HepG2 (cell line): ENCODE results near the gene ORC2. TPM values are rescaled to one million over a fixed set of nuclear protein-coding genes. Genes with fewer than 3 reads are reported as not detected.

Experiments
- CHD4 ChIP-seq: fragments of 200-600 bp; sonication (generic); IDR thresholded peaks from 2 replicates; pipeline ENCODE4 v1.7.0; 2017; ENCODE audit warnings: mild to moderate bottlenecking, low read length, borderline replicate concordance
- MIER2 ChIP-seq: IDR thresholded peaks from 2 replicates; pipeline ENCODE4 v1.6.1; 2016; ENCODE audit warnings: missing biosample characterization, missing genetic modification reagents
- MTERF4 ChIP-seq: sonication (generic); formaldehyde crosslinking; IDR thresholded peaks from 2 replicates; pipeline ENCODE4 v1.8.0; 2023; ENCODE audit warnings: mild to moderate bottlenecking, missing genetic modification reagents
- NFKBIZ ChIP-seq: IDR thresholded peaks from 2 replicates; pipeline ENCODE4 v1.6.1; 2018; ENCODE audit warnings: missing genetic modification reagents, missing compliant biosample characterization
- POLR2AphosphoS2 ChIP-seq: IDR thresholded peaks from 2 replicates; pipeline ENCODE4 v1.6.1; 2011; ENCODE audit warnings: low read depth, low read length, improper control_type of control experiment
- PRPF4 ChIP-seq: fragments of 200-400 bp; formaldehyde crosslinking; IDR thresholded peaks from 2 replicates; pipeline ENCODE4 v1.6.1; 2016; ENCODE audit warnings: low read length, low read depth; ENCODE audit not compliant: poor library complexity, severe bottlenecking
- REL ChIP-seq: sonication (generic); formaldehyde crosslinking; conservative IDR thresholded peaks from 2 replicates; pipeline ENCODE4 v1.8.0; 2022; ENCODE audit warnings: mild to moderate bottlenecking, missing genetic modification reagents, moderate library complexity
- SKIL ChIP-seq: sonication (generic); formaldehyde crosslinking; IDR thresholded peaks from 2 replicates; pipeline ENCODE4 v1.8.0; 2022; ENCODE audit warnings: missing genetic modification reagents, mild to moderate bottlenecking, moderate library complexity, borderline replicate concordance
- ZBTB26 ChIP-seq: IDR thresholded peaks from 2 replicates; pipeline ENCODE4 v1.6.1; 2016; ENCODE audit warnings: missing compliant biosample characterization, missing genetic modification reagents, borderline replicate concordance
- ZBTB3 ChIP-seq: sonication (generic); formaldehyde crosslinking; IDR thresholded peaks from 2 replicates; pipeline ENCODE4 v1.4.0; 2020; ENCODE audit warnings: low read depth, mild to moderate bottlenecking, moderate library complexity, missing genetic modification reagents, borderline replicate concordance
- ZMYM3 ChIP-seq: sonication (generic); formaldehyde crosslinking; IDR thresholded peaks from 2 replicates; pipeline ENCODE4 v1.5.1; 2020; ENCODE audit warnings: mild to moderate bottlenecking, missing genetic modification reagents
- ZNF280B ChIP-seq: sonication (generic); formaldehyde crosslinking; IDR thresholded peaks from 2 replicates; pipeline ENCODE4 v1.5.0; 2020; ENCODE audit warnings: missing genetic modification reagents, mild to moderate bottlenecking, borderline replicate concordance
- ZNF549 ChIP-seq: sonication (generic); formaldehyde crosslinking; IDR thresholded peaks from 2 replicates; pipeline ENCODE4 v1.5.0; 2020; ENCODE audit warnings: missing genetic modification reagents
- ZNF574 ChIP-seq: sonication (generic); formaldehyde crosslinking; IDR thresholded peaks from 2 replicates; pipeline ENCODE4 v1.4.0; 2020; ENCODE audit warnings: missing genetic modification reagents
- ZNF644 ChIP-seq: IDR thresholded peaks from 2 replicates; pipeline ENCODE4 v1.6.1; 2016; ENCODE audit warnings: low read depth
- ZNF7 ChIP-seq: IDR thresholded peaks from 2 replicates; pipeline ENCODE4 v1.6.1; 2016; ENCODE audit warnings: missing biosample characterization, missing genetic modification reagents
- ZSCAN22 ChIP-seq: sonication (generic); formaldehyde crosslinking; IDR thresholded peaks from 2 replicates; pipeline ENCODE4 v1.4.0; 2020; ENCODE audit warnings: mild to moderate bottlenecking, missing genetic modification reagents
- ZSCAN30 ChIP-seq: sonication (generic); formaldehyde crosslinking; IDR thresholded peaks from 2 replicates; pipeline ENCODE4 v1.5.0; 2020; ENCODE audit warnings: mild to moderate bottlenecking, missing genetic modification reagents
- polyA plus RNA-seq, 8 experiments: library from polyadenylated mRNA; depleted of rRNA in 3 of 8; stranded (reverse) in 7 of 8; unstranded in 1 of 8; fragments of >200 nt; fragmentation: Illumina TruSeq in 4 of 8; extraction: Trizol in 4 of 8; gene quantifications; 2 replicates each; pipeline versions ENCODE4 v1.2.1 to v1.2.3, GENCODE V29; 2011 to 2016; ENCODE audit warnings: low read depth in 4 of 8, missing spikeins in 1 of 8, mixed read lengths in 1 of 8; ENCODE audit not compliant: insufficient read depth in 1 of 8
- total RNA-seq, 5 experiments: library from RNA; depleted of rRNA; stranded (reverse); fragments of >200 nt; fragmentation: Illumina TruSeq; extraction: Trizol; gene quantifications; 2 replicates each; pipeline ENCODE4 v1.2.3, GENCODE V29; 2016; ENCODE audit warnings: low read depth in 1 of 5

Gene ORC2
- total and polyA plus RNA-seq, 2 of the 13 experiments (the other 11 are each of a cell fraction or from before 2014, with no cell fraction given), result 19.3 to 73.5 TPM

- TF ChIP-seq PRPF4 (no peak), MTERF4 (0 out of 2 replicates have a peak, but pooled peaks have one; percentile 42), ZBTB26 (CRISPR knock-in tag) (peak; percentile 86), CHD4 (peak; percentile 99; the same call in 1 of the 2 replicates), NFKBIZ (CRISPR knock-in tag) (peak; percentile 60; the same call in 1 of the 2 replicates), ZSCAN22 (CRISPR knock-in tag) (no peak), POLR2AphosphoS2 (peak; percentile 22; the same call in 1 of the 2 replicates), MIER2 (CRISPR knock-in tag) (no peak; the same call in none of the 2 replicates), ZNF7 (CRISPR knock-in tag) (no peak; the same call in 1 of the 2 replicates), ZSCAN30 (CRISPR knock-in tag) (no peak; the same call in 1 of the 2 replicates), ZBTB3 (CRISPR knock-in tag) (no peak; the same call in 1 of the 2 replicates), ZNF280B (CRISPR knock-in tag) (no peak), SKIL (no peak), ZNF574 (CRISPR knock-in tag) (peak; percentile 96), ZMYM3 (CRISPR knock-in tag) (no peak; the same call in none of the 2 replicates), ZNF644 (CRISPR knock-in tag) (no peak; the same call in 1 of the 2 replicates), REL (CRISPR knock-in tag) (no peak; the same call in 1 of the 2 replicates), ZNF549 (CRISPR knock-in tag) (no peak)
These were observed 74.5 kb downstream of the ORC2 start, which contains the start of the genes NIF3L1 and PPIL3 (continued) for GRCh38 chr2:200888704-200889625.
